ENCODE data around the gene PPP4R2. TPM values are rescaled to one million over a fixed set of nuclear protein-coding genes. Genes with fewer than 3 reads are reported as not detected.

Gene PPP4R2
- total and polyA plus RNA-seq, 12 donors: 9.8 to 75.4 (median 47.9) TPM

- no peak for ATAC-seq
- H3K27ac ChIP-seq: no peak overlapping the region
- peaks cover 0 to 21% (median 9%) of the 10 kb centered on the region in 9 donors for H3K4me1 ChIP-seq
- TF ChIP-seq CTCF (IDR thresholded peaks at IDR 0.05): no peak
- DNase-seq: no peak
- H3K4me3 ChIP-seq: no peak overlapping the region
- 88 to 93% methylated on average over 8 of the region's 8 CpGs for WGBS, 2 donors
- H3K36me3 ChIP-seq: no peaks in the 10 kb centered on the region
- H3K27me3 ChIP-seq: no peaks in the 10 kb centered on the region
- intact Hi-C loops (cut with DNase I): loop anchor here in 1 of 10 donors (5.0 kb wide), 1 partner anchor 137 kb away; no protein-coding TSS in a partner anchor
- H3K9me3 ChIP-seq: no peaks in the 10 kb centered on the region
Measured at GRCh38 chr3:73074781-73075180, 78.2 kb downstream of the PPP4R2 start.

- Histone ChIP-seq H3K27ac (no peak overlapping the region), H3K4me3 (no peak overlapping the region), H3K27me3 (no peaks in the 10 kb centered on the region), H3K9me3 (no peaks in the 10 kb centered on the region), H3K4me1 (no peaks in the 10 kb centered on the region), H3K36me3 (no peaks in the 10 kb centered on the region)
- no peak for DNase-seq
- 70% methylated on average over 17 of the region's 17 CpGs for WGBS, 2 donors
- intact Hi-C loops (cut with DNase I): loop anchor here in 9 of 10 donors (10.0 kb wide), 7 partner anchors 136 to 1366 kb away; partner anchors contain the start of gene EIF4E3 (in 1 of the 9)
- ATAC-seq: no peak
- no peak for TF ChIP-seq CTCF (IDR thresholded peaks at IDR 0.05)
Measured at GRCh38 chr3:73080216-73080966, 83.8 kb downstream of the PPP4R2 start.

- intact Hi-C loops (cut with DNase I): loop anchor here in 9 of 10 donors (10.0 kb wide), 7 partner anchors 136 to 1366 kb away; partner anchors contain the start of gene EIF4E3 (in 1 of the 9)
- ATAC-seq: no peak
- WGBS, 2 donors: 92 to 95% methylated on average over 8 of the region's 8 CpGs
- TF ChIP-seq CTCF (IDR thresholded peaks at IDR 0.05): no peak
- H3K27me3 ChIP-seq: no peaks in the 10 kb centered on the region
- peaks cover 0 to 5% (median 0%) of the 10 kb centered on the region in 9 donors for H3K4me1 ChIP-seq
- H3K27ac ChIP-seq: no peak overlapping the region
- no peaks in the 10 kb centered on the region for H3K36me3 ChIP-seq
- no peak for DNase-seq
- no peak overlapping the region for H3K4me3 ChIP-seq
- H3K9me3 ChIP-seq: no peaks in the 10 kb centered on the region
Measured at GRCh38 chr3:73081140-73081539, 84.5 kb downstream of the PPP4R2 start.

GRCh38 chr3:73084170-73084569, 87.6 kb downstream of the PPP4R2 start:
- TF ChIP-seq CTCF (IDR thresholded peaks at IDR 0.05): no peak
- Histone ChIP-seq H3K27me3 (no peaks in the 10 kb centered on the region), H3K4me3 (no peak overlapping the region), H3K36me3 (no peaks in the 10 kb centered on the region), H3K4me1 (peaks cover 0 to 8% (median 0%) of the 10 kb centered on the region in 9 donors), H3K9me3 (no peaks in the 10 kb centered on the region), H3K27ac (no peak overlapping the region)
- WGBS, 2 donors: 93 to 98% methylated on average over 2 of the region's 2 CpGs
- intact Hi-C loops (cut with DNase I): loop anchor here in 9 of 10 donors (10.0 kb wide), 7 partner anchors 139 to 1369 kb away; partner anchors contain the start of gene EIF4E3 (in 1 of the 9)
- ATAC-seq (no peak), DNase-seq (no peak)
